CD4-positive, alpha-beta memory T cell (primary cell): ENCODE data around the gene ELN. TPM values are rescaled to one million over a fixed set of nuclear protein-coding genes. Genes with fewer than 3 reads are reported as not detected.

ENCODE experiments used
- CTCF ChIA-PET: fragments of 350-600 bp; sonication (Branson Sonifier 250); formaldehyde crosslinking; loops from one replicate; lab custom pipeline; 2021; ENCODE audit warnings: inconsistent platforms; ENCODE audit not compliant: partially characterized antibody; lab: Charles Lee
- POLR2A ChIA-PET: fragments of 350-600 bp; sonication (Branson Sonifier 250); formaldehyde crosslinking; loops from one replicate; lab custom pipeline; 2021; ENCODE audit not compliant: partially characterized antibody; lab: Charles Lee
- DNase-seq, 5 donors: peaks; one replicate each; pipeline versions ENCODE4 v3.0.0 to v3.0.0-alpha.2; 2020 to 2022; ENCODE audit warnings: mixed read lengths in 1 of 5
- H3K27ac ChIP-seq: one replicate; pipeline ENCODE4 v1.7.0; 2013; ENCODE audit warnings: low read depth, low read length
- H3K27me3 ChIP-seq: 2 replicates; pipeline ENCODE4 v1.7.0; 2013; ENCODE audit warnings: mild to moderate bottlenecking, low read length, moderate library complexity; ENCODE audit not compliant: insufficient read depth
- H3K36me3 ChIP-seq: 2 replicates; pipeline ENCODE4 v1.7.0; 2013; ENCODE audit warnings: mild to moderate bottlenecking, low read length, moderate library complexity; ENCODE audit not compliant: insufficient read depth
- H3K4me1 ChIP-seq: 2 replicates; pipeline ENCODE4 v1.7.0; 2013; ENCODE audit warnings: mild to moderate bottlenecking, low read length, moderate library complexity; ENCODE audit not compliant: insufficient read depth
- H3K4me3 ChIP-seq, 2 donors: one replicate each; pipeline ENCODE4 v1.7.0; 2013; ENCODE audit warnings: low read length in 2 of 2, mild to moderate bottlenecking in 1 of 2
- H3K9me3 ChIP-seq, 2 donors: one replicate each; pipeline ENCODE4 v1.7.0; 2013; ENCODE audit warnings: low read length in 2 of 2, control low read depth in 1 of 2; ENCODE audit not compliant: control insufficient read depth in 1 of 2
- H3K27ac Mint-ChIP-seq, 7 donors: one replicate each; pipeline ENCODE4 v1.8.0; 2020 to 2021; ENCODE audit warnings: mixed read lengths in 7 of 7, mild to moderate bottlenecking in 6 of 7, inconsistent platforms in 3 of 7, moderate library complexity in 3 of 7
- H3K27me3 Mint-ChIP-seq, 2 donors: one replicate each; pipeline ENCODE4 v1.8.0; 2020 to 2021; ENCODE audit warnings: mixed read lengths in 2 of 2
- H3K36me3 Mint-ChIP-seq, 2 donors: one replicate each; pipeline ENCODE4 v1.8.0; 2020 to 2021; ENCODE audit warnings: mixed read lengths in 2 of 2, inconsistent platforms in 1 of 2, mild to moderate bottlenecking in 1 of 2
- H3K4me1 Mint-ChIP-seq, 4 donors: one replicate each; pipeline ENCODE4 v1.8.0; 2020 to 2021; ENCODE audit warnings: mixed read lengths in 4 of 4, mild to moderate bottlenecking in 1 of 4
- H3K4me3 Mint-ChIP-seq, 8 donors: one replicate each; pipeline ENCODE4 v1.8.0; 2020 to 2021; ENCODE audit warnings: mixed read lengths in 8 of 8, mild to moderate bottlenecking in 7 of 8, moderate library complexity in 6 of 8, inconsistent platforms in 3 of 8
- H3K9me3 Mint-ChIP-seq, 8 donors: one replicate each; pipeline ENCODE4 v1.8.0; 2020 to 2021; ENCODE audit warnings: mixed read lengths in 8 of 8, mild to moderate bottlenecking in 5 of 8, inconsistent platforms in 3 of 8, moderate library complexity in 1 of 8
- intact Hi-C: fragments of 100-400 bp; cut with micrococcal nuclease; formaldehyde crosslinking; loops from one replicate; pipeline ENCODE4 v1.15.1; 2023
- polyA plus RNA-seq, 2 donors: library from polyadenylated mRNA; unstranded; fragments of 300-500 nt; fragmentation: Illumina TruSeq; gene quantifications; one replicate each; pipeline ENCODE4 v1.2.3, GENCODE V29; 2021
- total RNA-seq, 2 experiments: library from RNA; stranded (reverse); gene quantifications; one replicate each; pipeline ENCODE4 v1.2.3, GENCODE V29; 2021

The ELN gene
- total and polyA plus RNA-seq, 4 experiments from 2014 or later, result not detected

DNA sequence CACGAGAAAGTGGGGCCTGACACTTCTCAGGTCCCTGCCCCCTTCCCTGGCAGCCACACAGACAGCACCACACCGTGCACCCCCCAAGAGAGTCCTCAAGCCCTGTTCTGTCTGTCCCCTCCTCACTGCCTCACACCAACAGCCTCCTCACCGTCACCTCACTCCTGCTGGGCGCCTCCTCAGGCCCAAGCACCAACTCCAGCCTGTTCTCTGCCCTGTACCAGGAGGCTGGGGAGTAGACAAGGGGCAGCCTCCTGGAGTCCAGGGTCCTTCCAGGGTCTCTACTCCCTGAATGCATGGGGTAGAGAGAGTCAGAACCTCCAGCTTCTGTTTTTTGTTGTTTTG, 26.9 kb upstream of the ELN start:
- no peak for DNase-seq
- no peaks in the 10 kb centered on the region for H3K36me3 Mint-ChIP-seq
- intact Hi-C loops, result no loop called here
- H3K27ac ChIP-seq, result no peak overlapping the region
- H3K9me3 Mint-ChIP-seq, result peaks cover 0 to 3% (median 0%) of the 10 kb centered on the region in 8 donors
- H3K27me3 ChIP-seq, result no peaks in the 10 kb centered on the region
- H3K36me3 ChIP-seq, result no peaks in the 10 kb centered on the region
- ChIA-PET POLR2A (no interaction called here), CTCF (no interaction called here)
- no peak overlapping the region for H3K4me3 Mint-ChIP-seq
- H3K27me3 Mint-ChIP-seq, result peaks cover 8 to 9% of the 10 kb centered on the region in 2 donors
- no peak overlapping the region for H3K4me3 ChIP-seq
- H3K27ac Mint-ChIP-seq, result peak overlapping the region in 1 of 7 donors; percentile 70
- H3K9me3 ChIP-seq, result no peaks in the 10 kb centered on the region
- no peaks in the 10 kb centered on the region for H3K4me1 ChIP-seq
- peaks cover 3 to 17% (median 10%) of the 10 kb centered on the region in 4 donors for H3K4me1 Mint-ChIP-seq

DNA sequence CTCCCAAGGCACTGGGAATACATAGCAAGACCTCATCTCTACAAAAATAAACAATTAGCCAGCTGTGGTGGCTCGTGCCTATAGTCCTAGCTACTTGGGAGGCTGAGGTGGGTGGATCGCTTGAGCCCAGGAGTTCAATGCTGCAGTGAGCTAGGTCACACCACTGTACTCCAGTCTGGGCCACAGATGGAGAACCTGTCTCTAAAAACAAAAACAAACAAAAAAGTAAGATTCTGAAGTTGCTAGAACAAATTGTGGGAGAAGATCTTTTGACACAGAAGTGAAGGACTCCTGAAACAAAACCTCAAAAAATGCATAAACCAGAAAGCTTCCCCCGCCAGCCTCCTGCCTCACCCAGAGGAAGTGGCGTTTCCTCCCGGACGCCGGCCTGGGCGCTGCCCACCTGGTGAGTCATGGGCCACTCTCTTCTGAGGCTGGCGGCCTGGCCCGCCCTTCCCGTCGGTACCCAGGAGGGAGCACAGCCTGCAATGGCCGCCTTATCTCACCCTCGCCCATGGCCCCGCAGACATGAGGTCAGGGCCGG, 25.4 kb upstream of the ELN start:
- Mint-ChIP-seq H3K9me3 (no peaks in the 10 kb centered on the region), H3K4me3 (peak overlapping the region in 3 of 8 donors; percentile 30 to 51 (median 33)), H3K27ac (peak overlapping the region in 4 of 7 donors; percentile 43 to 67 (median 57)), H3K36me3 (no peaks in the 10 kb centered on the region), H3K27me3 (peaks cover 5% of the 10 kb centered on the region in 2 donors), H3K4me1 (peaks cover 3 to 17% (median 10%) of the 10 kb centered on the region in 4 donors)
- POLR2A ChIA-PET, result no interaction called here
- Histone ChIP-seq H3K4me3 (no peak overlapping the region), H3K36me3 (no peaks in the 10 kb centered on the region), H3K4me1 (no peaks in the 10 kb centered on the region), H3K9me3 (no peaks in the 10 kb centered on the region), H3K27me3 (no peaks in the 10 kb centered on the region), H3K27ac (no peak overlapping the region)
- CTCF ChIA-PET, result interaction anchor here (1.0 kb wide), 1 partner anchor 23 kb away, joined by 3 read pairs; no protein-coding TSS in a partner anchor
- DNase-seq, result no peak
- intact Hi-C loops, result no loop called here

DNA sequence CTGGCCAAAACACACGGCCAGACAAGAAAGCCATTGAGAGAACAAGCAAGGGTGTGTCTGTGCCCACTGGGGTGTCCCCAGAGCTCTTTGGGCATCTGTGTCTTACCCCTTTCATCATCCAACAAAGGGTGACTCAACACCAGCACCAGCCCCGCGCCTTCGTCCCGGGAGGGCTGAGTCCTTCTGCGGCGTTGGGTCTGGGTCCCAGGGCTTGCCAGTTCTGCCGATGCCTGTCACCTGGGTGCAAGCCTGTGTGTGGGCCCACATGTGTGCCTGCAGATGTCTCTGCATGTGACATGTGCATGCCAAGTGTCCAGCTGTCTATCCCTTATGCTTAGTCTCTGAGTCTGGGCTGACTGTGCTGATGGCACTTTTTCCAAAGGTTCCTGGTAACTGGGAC, 24.4 kb upstream of the ELN start:
- no peaks in the 10 kb centered on the region for H3K36me3 Mint-ChIP-seq
- peaks cover 3 to 17% (median 10%) of the 10 kb centered on the region in 4 donors for H3K4me1 Mint-ChIP-seq
- ChIA-PET POLR2A (no interaction called here), CTCF (interaction anchor here (0.8 kb wide), 1 partner anchor 23 kb away, joined by 3 read pairs; no protein-coding TSS in a partner anchor)
- H3K27me3 Mint-ChIP-seq, result peaks cover 2 to 5% of the 10 kb centered on the region in 2 donors
- intact Hi-C loops, result no loop called here
- Histone ChIP-seq H3K9me3 (no peaks in the 10 kb centered on the region), H3K36me3 (no peaks in the 10 kb centered on the region), H3K4me3 (no peak overlapping the region), H3K27ac (no peak overlapping the region), H3K27me3 (no peaks in the 10 kb centered on the region), H3K4me1 (no peaks in the 10 kb centered on the region)
- no peak overlapping the region for H3K4me3 Mint-ChIP-seq
- no peak overlapping the region for H3K27ac Mint-ChIP-seq
- DNase-seq, result no peak
- H3K9me3 Mint-ChIP-seq, result no peaks in the 10 kb centered on the region

DNA sequence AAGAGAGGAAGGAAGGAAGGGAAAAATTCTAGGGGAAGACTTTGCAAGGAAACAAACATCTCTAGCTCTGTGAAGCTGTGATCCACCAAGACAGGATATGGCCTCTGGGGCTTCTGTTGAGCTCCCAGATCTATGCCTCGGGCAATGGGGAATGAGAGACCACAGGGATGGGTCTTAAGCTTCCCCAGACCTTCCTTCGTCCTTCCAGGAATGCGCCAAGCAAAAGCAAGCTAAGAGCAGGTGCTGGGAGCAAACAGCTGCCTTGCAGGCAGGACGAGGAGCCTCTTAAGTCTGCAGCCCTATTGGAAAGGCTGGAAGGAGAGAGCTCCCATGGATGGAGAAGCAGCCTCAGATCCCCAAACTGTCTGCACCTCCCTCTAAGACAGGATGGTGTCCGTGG, 21.9 kb upstream of the ELN start:
- no peaks in the 10 kb centered on the region for H3K9me3 ChIP-seq
- H3K9me3 Mint-ChIP-seq, result no peaks in the 10 kb centered on the region
- no peaks in the 10 kb centered on the region for H3K36me3 Mint-ChIP-seq
- POLR2A ChIA-PET, result no interaction called here
- no peak overlapping the region for H3K4me3 Mint-ChIP-seq
- intact Hi-C loops, result no loop called here
- no peaks in the 10 kb centered on the region for H3K36me3 ChIP-seq
- DNase-seq, result no peak
- H3K27ac ChIP-seq, result no peak overlapping the region
- peaks cover 2 to 5% of the 10 kb centered on the region in 2 donors for H3K27me3 Mint-ChIP-seq
- peaks cover 3 to 17% (median 10%) of the 10 kb centered on the region in 4 donors for H3K4me1 Mint-ChIP-seq
- no peak overlapping the region for H3K27ac Mint-ChIP-seq
- H3K4me1 ChIP-seq, result no peaks in the 10 kb centered on the region
- CTCF ChIA-PET, result interaction anchor here (1.4 to 2.1 kb wide), 2 partner anchors 11 to 20 kb away, joined by 5 to 10 read pairs; no protein-coding TSS in a partner anchor
- no peaks in the 10 kb centered on the region for H3K27me3 ChIP-seq
- H3K4me3 ChIP-seq, result no peak overlapping the region

DNA sequence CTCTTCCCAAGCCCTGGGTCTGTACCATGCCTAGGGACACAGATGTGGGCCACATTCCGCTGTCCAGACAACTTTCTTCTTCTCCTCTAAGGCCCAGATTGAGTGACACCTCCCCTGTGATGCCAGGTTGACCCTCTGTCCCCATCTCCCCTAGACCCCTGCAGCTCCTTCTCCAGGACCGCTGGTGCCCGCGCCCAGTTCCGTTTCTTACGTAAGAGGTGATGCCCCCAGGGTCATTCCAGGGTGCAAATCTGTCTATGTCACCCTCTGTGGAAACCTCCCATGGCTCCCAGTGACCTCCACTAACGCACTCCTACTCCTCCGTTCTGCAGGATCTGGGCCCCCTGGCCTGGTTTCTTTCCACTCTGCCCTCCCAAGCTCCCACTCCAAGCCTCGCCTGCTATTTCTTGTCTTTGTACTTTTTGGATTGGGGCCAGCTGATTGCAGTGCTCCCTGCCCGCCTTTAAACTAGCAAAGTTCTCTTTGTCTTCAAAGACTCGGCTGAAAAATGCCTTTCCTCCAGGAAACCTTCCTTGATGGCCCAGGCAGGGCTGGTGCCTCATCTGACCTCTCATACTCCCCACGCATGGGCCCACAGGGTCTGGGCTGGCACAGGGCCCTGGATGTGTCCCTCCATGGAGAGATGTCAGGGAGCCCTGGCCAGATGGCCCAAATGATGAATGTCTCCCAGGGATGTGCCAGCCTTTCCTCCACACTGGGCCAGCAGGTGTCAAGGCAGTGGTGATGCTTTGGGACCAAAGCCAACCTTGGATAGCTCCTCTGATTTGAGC, 21.3 kb upstream of the ELN start:
- H3K27me3 ChIP-seq, result no peaks in the 10 kb centered on the region
- ChIA-PET CTCF (interaction anchor here (1.4 to 2.1 kb wide), 2 partner anchors 10 to 20 kb away, joined by 5 to 10 read pairs; no protein-coding TSS in a partner anchor), POLR2A (no interaction called here)
- no peaks in the 10 kb centered on the region for H3K9me3 Mint-ChIP-seq
- intact Hi-C loops, result no loop called here
- no peak for DNase-seq
- no peaks in the 10 kb centered on the region for H3K36me3 Mint-ChIP-seq
- no peak overlapping the region for H3K27ac ChIP-seq
- no peaks in the 10 kb centered on the region for H3K9me3 ChIP-seq
- no peak overlapping the region for H3K4me3 ChIP-seq
- H3K36me3 ChIP-seq, result no peaks in the 10 kb centered on the region
- H3K4me1 ChIP-seq, result no peaks in the 10 kb centered on the region
- H3K4me1 Mint-ChIP-seq, result peaks cover 3 to 15% (median 9%) of the 10 kb centered on the region in 4 donors
- no peak overlapping the region for H3K4me3 Mint-ChIP-seq
- no peak overlapping the region for H3K27ac Mint-ChIP-seq
- peaks cover 2 to 5% of the 10 kb centered on the region in 2 donors for H3K27me3 Mint-ChIP-seq

DNA sequence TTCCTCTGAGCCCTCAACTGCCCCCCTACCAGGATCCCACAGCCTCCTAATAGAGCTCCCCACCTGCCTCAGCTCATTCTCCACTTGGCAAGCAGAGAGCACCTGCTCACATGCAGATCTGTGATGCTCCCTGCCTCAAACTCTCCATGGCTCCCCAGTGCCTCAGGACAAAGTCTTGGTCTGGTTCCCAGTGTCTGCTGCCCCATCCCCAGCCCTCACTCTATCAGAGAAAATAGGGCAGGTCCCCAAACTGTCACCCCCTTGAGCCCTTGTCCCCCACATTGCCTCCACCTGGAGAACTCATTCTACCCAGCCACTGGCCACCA, 20.8 kb upstream of the ELN start:
- Mint-ChIP-seq H3K36me3 (no peaks in the 10 kb centered on the region), H3K4me1 (peaks cover 3 to 10% (median 6%) of the 10 kb centered on the region in 4 donors), H3K9me3 (no peaks in the 10 kb centered on the region), H3K4me3 (no peak overlapping the region), H3K27ac (no peak overlapping the region), H3K27me3 (peaks cover 2 to 5% of the 10 kb centered on the region in 2 donors)
- Histone ChIP-seq H3K27me3 (no peaks in the 10 kb centered on the region), H3K27ac (no peak overlapping the region), H3K4me1 (no peaks in the 10 kb centered on the region), H3K4me3 (no peak overlapping the region), H3K9me3 (no peaks in the 10 kb centered on the region), H3K36me3 (no peaks in the 10 kb centered on the region)
- CTCF ChIA-PET, result interaction anchor here (1.4 to 2.1 kb wide), 2 partner anchors 9 to 19 kb away, joined by 5 to 10 read pairs; no protein-coding TSS in a partner anchor
- intact Hi-C loops, result no loop called here
- POLR2A ChIA-PET, result no interaction called here
- no peak for DNase-seq

DNA sequence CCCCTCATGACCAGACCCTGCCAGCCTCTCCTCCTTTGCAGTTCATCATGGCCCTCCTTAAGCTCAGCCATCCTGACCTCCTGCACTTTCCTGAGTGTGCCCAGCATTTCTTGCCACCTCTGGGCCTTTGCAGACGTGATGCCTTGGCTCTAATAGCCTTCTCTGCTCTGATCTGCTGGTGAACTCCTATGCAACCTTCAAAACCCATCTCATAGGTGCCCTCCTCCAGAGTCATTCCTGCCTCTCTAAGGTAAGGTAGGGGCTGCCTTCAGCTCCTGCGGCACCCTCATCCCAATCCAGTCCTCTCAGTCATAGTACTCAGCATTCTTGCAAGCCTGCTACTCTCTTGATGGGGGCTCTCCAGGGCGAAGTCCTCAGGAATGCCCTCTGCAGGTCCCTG, 19.3 kb upstream of the ELN start:
- CTCF ChIA-PET, result no interaction called here
- H3K27me3 ChIP-seq, result no peaks in the 10 kb centered on the region
- H3K36me3 Mint-ChIP-seq, result no peaks in the 10 kb centered on the region
- intact Hi-C loops, result no loop called here
- no peak for DNase-seq
- H3K4me3 Mint-ChIP-seq, result no peak overlapping the region
- peaks cover 2 to 3% of the 10 kb centered on the region in 2 donors for H3K27me3 Mint-ChIP-seq
- no peak overlapping the region for H3K4me3 ChIP-seq
- H3K9me3 ChIP-seq, result no peaks in the 10 kb centered on the region
- no peaks in the 10 kb centered on the region for H3K4me1 ChIP-seq
- POLR2A ChIA-PET, result no interaction called here
- H3K9me3 Mint-ChIP-seq, result no peaks in the 10 kb centered on the region
- H3K4me1 Mint-ChIP-seq, result peaks cover 0 to 4% (median under 1%) of the 10 kb centered on the region in 4 donors
- H3K27ac ChIP-seq, result no peak overlapping the region
- no peaks in the 10 kb centered on the region for H3K36me3 ChIP-seq
- H3K27ac Mint-ChIP-seq, result peak overlapping the region in 1 of 7 donors; percentile 61
